SKM-1 (cell line): ENCODE measurements around the gene PCSK1.

ENCODE experiments used
- DNase-seq: peaks from one replicate; lab custom pipeline; 2025; ENCODE audit not compliant: unreplicated experiment; lab: John Stamatoyannopoulos, UW

PCSK1 gene

GRCh38 chr5:96433066-96433447 is at the start of gene PCSK1:
PCSK1 (minus strand) TSS chr5:96433248; CDS start chr5:96433042, 206 bp downstream.
- no peak for DNase-seq

GRCh38 chr5:96481867-96482266 is 48.8 kb upstream of the PCSK1 start:
- no peak for DNase-seq

- no peak for DNase-seq
Observed at GRCh38 chr5:96481009-96481786, 48.1 kb upstream of the PCSK1 start.

GRCh38 chr5:96478983-96479382 is 45.9 kb upstream of the PCSK1 start:
- no peak for DNase-seq

- no peak for DNase-seq
Observed at GRCh38 chr5:96476654-96477053, 43.6 kb upstream of the PCSK1 start.

- no peak for DNase-seq
Observed at GRCh38 chr5:96474073-96474472, 41.0 kb upstream of the PCSK1 start.

- no peak for DNase-seq
Observed at GRCh38 chr5:96473155-96473554, 40.1 kb upstream of the PCSK1 start.

GRCh38 chr5:96470785-96471184 is 37.7 kb upstream of the PCSK1 start:
- no peak for DNase-seq

- DNase-seq: no peak
Observed at GRCh38 chr5:96468956-96469355, 35.9 kb upstream of the PCSK1 start.

GRCh38 chr5:96463091-96463490 is 30.0 kb upstream of the PCSK1 start:
- DNase-seq: no peak

- no peak for DNase-seq
Observed at GRCh38 chr5:96459313-96460121, 26.5 kb upstream of the PCSK1 start.

- no peak for DNase-seq
Observed at GRCh38 chr5:96458176-96458575, 25.1 kb upstream of the PCSK1 start.

- DNase-seq: no peak
Observed at GRCh38 chr5:96455789-96456188, 22.7 kb upstream of the PCSK1 start.

GRCh38 chr5:96453394-96453793 is 20.3 kb upstream of the PCSK1 start:
- no peak for DNase-seq

- DNase-seq: no peak
Observed at GRCh38 chr5:96447949-96448348, 14.9 kb upstream of the PCSK1 start.

GRCh38 chr5:96440185-96440538 is 7.1 kb upstream of the PCSK1 start:
- DNase-seq: no peak

- DNase-seq: no peak
Observed at GRCh38 chr5:96439477-96440184, 6.6 kb upstream of the PCSK1 start.

- no peak for DNase-seq
Observed at GRCh38 chr5:96434201-96434645, 1.2 kb upstream of the PCSK1 start.

- DNase-seq: no peak
Observed at GRCh38 chr5:96432216-96433065, 607 bp downstream of the PCSK1 start.

- DNase-seq: no peak
Observed at GRCh38 chr5:96431376-96432187, 1.5 kb downstream of the PCSK1 start.
